Measurements from ENCODE around the gene BBS10. TPM values are rescaled to one million over a fixed set of nuclear protein-coding genes. Genes with fewer than 3 reads are reported as not detected.

BBS10 gene
- total and polyA plus RNA-seq, 8 donors, result 10.9 to 33.3 (median 27.9) TPM

GRCh38 chr12:76317976-76318375, 30.2 kb downstream of the BBS10 start:
- no peaks in the 10 kb centered on the region for H3K9me3 ChIP-seq
- H3K4me1 ChIP-seq, result no peaks in the 10 kb centered on the region
- H3K27me3 ChIP-seq, result peaks cover 0 to 4% of the 10 kb centered on the region in 2 donors
- DNase-seq (no peak), ATAC-seq (no peak)
- no peak overlapping the region for H3K4me3 ChIP-seq
- no peak overlapping the region for H3K27ac ChIP-seq
- TF ChIP-seq CTCF (IDR thresholded peaks at IDR 0.05), result no peak
- intact Hi-C loops (cut with DNase I), result no loop called here
- H3K36me3 ChIP-seq, result no peaks in the 10 kb centered on the region

DNA sequence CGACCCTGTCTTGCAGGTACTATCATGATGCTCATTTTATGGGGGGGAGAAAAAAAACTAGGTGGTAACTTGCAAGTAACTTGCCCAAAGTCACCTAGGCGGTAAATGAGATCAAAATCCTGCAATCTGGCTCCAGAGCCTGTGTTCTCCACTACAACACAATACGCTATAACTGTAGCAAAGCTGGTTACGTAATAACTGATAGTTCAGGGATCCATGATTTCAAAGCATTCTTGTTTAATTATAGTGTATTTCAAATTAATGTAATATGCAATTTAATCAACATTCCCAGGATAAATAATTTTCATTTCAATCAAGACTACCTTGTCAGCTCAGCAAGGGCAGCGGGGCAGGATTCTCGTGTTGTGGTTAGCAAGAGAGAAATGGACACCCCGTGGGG, 31.7 kb downstream of the BBS10 start:
- Histone ChIP-seq H3K4me3 (no peak overlapping the region), H3K27me3 (peaks cover 0 to 6% of the 10 kb centered on the region in 2 donors), H3K36me3 (no peaks in the 10 kb centered on the region), H3K27ac (no peak overlapping the region), H3K4me1 (no peaks in the 10 kb centered on the region), H3K9me3 (no peaks in the 10 kb centered on the region)
- DNase-seq (no peak), ATAC-seq (no peak)
- intact Hi-C loops (cut with DNase I), result no loop called here
- no peak for TF ChIP-seq CTCF (IDR thresholded peaks at IDR 0.05)

- Histone ChIP-seq H3K9me3 (no peaks in the 10 kb centered on the region), H3K27ac (no peak overlapping the region), H3K4me1 (no peaks in the 10 kb centered on the region), H3K27me3 (peaks cover 0 to 8% of the 10 kb centered on the region in 2 donors), H3K4me3 (no peak overlapping the region), H3K36me3 (no peaks in the 10 kb centered on the region)
- DNase-seq, result no peak
- intact Hi-C loops (cut with DNase I), result no loop called here
- TF ChIP-seq CTCF (IDR thresholded peaks at IDR 0.05), result no peak
- ATAC-seq, result no peak
These were observed 34.9 kb downstream of the BBS10 start for GRCh38 chr12:76313299-76313698.

GRCh38 chr12:76312315-76312714, 35.9 kb downstream of the BBS10 start:
- no peak for TF ChIP-seq CTCF (IDR thresholded peaks at IDR 0.05)
- intact Hi-C loops (cut with DNase I), result no loop called here
- no peaks in the 10 kb centered on the region for H3K4me1 ChIP-seq
- no peak for ATAC-seq
- no peak overlapping the region for H3K27ac ChIP-seq
- no peaks in the 10 kb centered on the region for H3K36me3 ChIP-seq
- peaks cover 0 to 8% of the 10 kb centered on the region in 2 donors for H3K27me3 ChIP-seq
- DNase-seq, result no peak
- H3K4me3 ChIP-seq, result no peak overlapping the region
- no peaks in the 10 kb centered on the region for H3K9me3 ChIP-seq

GRCh38 chr12:76311796-76312195, 36.4 kb downstream of the BBS10 start:
- no peak for ATAC-seq
- no peak overlapping the region for H3K27ac ChIP-seq

More at GRCh38 chr12:76311796-76312195, 36.4 kb downstream of the BBS10 start:
- no peaks in the 10 kb centered on the region for H3K9me3 ChIP-seq
- peaks cover 0 to 8% of the 10 kb centered on the region in 2 donors for H3K27me3 ChIP-seq
- H3K4me1 ChIP-seq, result no peaks in the 10 kb centered on the region
- no peak overlapping the region for H3K4me3 ChIP-seq
- no peaks in the 10 kb centered on the region for H3K36me3 ChIP-seq
- no peak for DNase-seq
- TF ChIP-seq CTCF (IDR thresholded peaks at IDR 0.05), result no peak
- intact Hi-C loops (cut with DNase I), result no loop called here

Measured in left lung (tissue), 10 donors.